ENCODE results near the gene SMCO2.

- TF ChIP-seq CTCF (conservative IDR thresholded peaks at IDR 0.05; ENCODE audit: low read length) (no peak), EZH2phosphoT487 (IDR thresholded peaks at IDR 0.05; ENCODE audit: borderline replicate concordance, low read depth, low read length) (no peak)
Observed at GRCh38 chr12:27436768-27437167, 9.8 kb upstream of the SMCO2 start.
